ENCODE data around the gene SLC35F5.
"Not testable (repeated sequence)": the region's sequence is repeated elsewhere in the genome, so short reads cannot be mapped to it uniquely, and the experiment has no call there.

Gene SLC35F5

DNA sequence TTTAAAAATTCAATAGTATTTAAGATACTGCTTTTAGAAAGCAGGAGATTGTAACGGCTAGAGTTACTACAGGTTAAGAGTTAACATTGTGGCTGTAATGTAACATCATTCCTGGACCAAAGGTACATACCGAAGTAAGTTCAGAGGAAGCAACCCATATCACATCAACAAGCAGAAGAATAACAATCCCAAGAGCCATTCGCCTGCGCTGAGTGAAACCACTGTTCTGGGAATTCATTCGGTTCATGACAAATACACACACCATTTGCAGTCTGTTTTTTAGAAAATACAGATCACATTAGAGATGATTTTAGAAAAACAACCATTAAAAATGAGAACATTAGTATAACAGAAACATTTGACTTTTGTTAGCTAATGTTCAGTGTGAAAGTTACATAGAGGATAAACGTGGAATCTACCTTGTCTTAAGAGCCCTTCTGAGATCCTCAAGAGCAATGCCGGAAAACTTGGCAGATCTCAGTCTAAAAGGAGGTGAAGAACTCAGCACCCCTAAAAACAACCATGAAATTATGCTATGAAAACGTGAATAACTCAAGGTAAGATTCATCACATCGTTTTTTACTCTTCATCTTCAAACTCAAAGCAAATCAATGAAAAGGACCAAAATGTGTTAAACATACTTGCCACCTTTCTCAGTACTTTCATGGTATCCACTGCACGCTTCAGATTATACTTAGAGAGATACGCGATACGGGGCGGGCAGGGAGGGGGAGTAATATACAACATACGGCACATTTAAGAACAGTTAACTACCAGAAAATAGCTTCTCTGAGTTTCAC, 1.2 kb downstream of the SLC35F5 start:
- no peak for DNase-seq (ENCODE audit: low read depth)

GRCh38 chr2:113754160-113754559, 2.3 kb downstream of the SLC35F5 start:
- no peak for DNase-seq (ENCODE audit: low read depth)

GRCh38 chr2:113750385-113750784, 6.1 kb downstream of the SLC35F5 start:
- no peak for DNase-seq (ENCODE audit: low read depth)

DNA sequence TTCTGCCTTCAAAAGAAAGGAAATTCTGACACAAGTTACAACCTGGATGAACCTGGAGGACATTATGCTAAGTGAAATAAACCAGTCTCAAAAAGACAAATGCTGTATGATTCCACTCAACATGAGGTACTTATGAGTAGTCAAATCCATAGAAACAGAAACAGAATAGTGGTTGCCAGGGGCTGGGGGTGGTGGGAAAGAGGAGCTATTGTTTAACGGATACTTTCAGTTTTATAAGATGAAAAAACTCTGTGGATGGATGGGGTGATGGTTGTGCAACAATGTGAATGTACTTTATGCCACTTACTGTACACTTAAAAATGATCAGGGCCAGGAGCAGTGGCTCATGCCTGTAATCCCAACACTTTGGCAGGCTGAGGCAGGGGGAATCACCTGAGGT, 15.4 kb downstream of the SLC35F5 start:
- peak; percentile 5 for DNase-seq (ENCODE audit: low read depth)

DNA sequence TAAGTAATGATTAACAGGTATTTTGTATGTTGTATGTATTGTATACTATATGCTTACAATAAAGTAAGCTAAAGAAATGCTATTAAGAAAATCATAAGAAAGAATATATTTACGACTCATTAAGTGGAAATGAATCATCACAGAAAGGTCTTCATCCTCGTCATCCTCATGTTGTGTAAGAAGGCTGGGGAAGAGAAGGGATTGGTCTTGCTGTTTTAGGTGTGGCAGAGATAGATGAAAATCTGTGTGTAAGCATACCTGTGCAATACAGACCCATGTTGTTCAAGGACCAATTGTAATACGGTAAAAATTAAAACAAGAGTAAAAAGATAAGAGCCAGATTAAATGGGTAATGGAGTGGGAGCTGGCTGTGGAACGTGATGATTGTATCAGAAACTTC, 16.6 kb downstream of the SLC35F5 start:
- DNase-seq (ENCODE audit: low read depth): peak; percentile 7

DNA sequence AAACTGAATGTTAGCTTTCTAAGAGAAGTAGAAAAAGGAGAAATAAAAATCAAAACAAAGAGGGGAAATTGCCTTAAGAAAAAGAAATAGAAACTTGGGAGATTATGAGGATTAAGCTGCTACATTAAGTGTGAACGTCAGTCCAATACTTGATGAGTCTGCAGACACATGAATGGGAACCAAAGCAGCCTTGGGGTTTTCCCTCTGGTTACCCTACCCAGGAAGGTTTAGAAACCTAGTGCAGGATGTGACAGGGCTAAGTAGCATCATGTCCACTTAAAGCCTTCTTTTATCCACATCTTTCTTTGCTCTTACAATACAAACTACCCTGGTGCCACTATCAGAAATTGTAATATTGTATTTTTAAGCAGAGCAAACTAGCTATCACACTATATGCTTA, 22.3 kb downstream of the SLC35F5 start:
- DNase-seq (ENCODE audit: low read depth): no peak

DNA sequence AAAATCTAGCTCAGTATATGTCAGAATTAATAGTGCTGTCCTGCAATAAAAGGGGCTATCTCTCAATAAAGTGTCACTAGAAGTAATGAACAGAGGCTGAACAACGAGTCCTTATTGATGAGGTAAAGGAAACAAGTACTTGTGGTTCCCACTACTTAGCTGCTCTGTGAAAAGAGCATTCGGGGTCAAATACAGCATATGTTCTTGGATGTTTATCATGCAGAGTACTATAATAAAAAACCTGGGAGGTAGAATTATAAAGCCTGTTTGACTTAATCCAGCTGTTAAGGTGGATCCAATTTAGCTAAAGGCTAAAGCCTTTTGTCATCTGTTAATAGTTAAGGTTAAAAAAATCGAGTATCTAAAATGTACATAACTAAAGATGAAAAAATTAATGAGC, 32.4 kb downstream of the SLC35F5 start:
- no peak for DNase-seq (ENCODE audit: low read depth)

DNA sequence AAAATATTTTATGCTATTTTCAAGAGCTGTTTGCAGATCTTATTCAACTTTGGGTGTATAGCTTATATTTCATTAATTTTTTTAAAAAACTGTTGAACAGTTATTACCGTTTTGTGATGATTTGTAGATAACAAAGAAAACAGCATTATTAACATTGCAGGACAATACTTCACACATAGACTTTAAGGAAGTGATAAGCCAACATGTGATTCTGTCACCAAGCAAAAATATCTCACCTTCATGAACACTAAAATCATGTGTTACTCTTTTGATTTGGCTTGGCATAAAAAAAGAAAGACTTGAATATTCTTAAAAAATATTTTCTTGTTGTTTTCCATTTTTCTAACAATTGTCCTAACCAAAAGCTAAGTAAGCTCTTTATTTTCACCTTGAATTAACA, 33.0 kb downstream of the SLC35F5 start:
- no peak for DNase-seq (ENCODE audit: low read depth)

GRCh38 chr2:113720167-113720566, 36.3 kb downstream of the SLC35F5 start:
- DNase-seq (ENCODE audit: low read depth): peak; percentile 25

- DNase-seq (ENCODE audit: low read depth): peak; percentile 87
Observed at GRCh38 chr2:113716291-113716690, 40.2 kb downstream of the SLC35F5 start.

DNA sequence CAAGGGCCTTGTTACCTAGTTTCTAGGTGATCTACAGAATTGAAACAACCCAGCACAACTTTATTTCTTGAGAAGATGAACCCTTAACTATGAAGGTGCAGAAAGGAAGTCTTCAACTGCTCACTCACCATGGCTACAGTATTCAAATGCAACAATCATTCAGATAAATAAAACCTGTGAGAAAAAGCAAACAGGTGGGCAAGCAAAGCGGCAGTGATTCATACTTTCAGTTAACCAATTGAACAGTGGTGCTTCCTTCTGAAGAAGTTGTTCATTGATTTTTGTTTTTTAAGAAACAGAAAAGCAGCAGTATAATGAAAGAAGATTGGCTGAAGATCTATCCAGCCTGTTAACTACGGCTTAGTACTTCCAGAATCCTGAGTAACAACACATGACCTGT, 43.5 kb downstream of the SLC35F5 start:
- no peak for DNase-seq (ENCODE audit: low read depth)

- no peak for DNase-seq (ENCODE audit: low read depth)
Observed at GRCh38 chr2:113711851-113712250, 44.6 kb downstream of the SLC35F5 start.

DNA sequence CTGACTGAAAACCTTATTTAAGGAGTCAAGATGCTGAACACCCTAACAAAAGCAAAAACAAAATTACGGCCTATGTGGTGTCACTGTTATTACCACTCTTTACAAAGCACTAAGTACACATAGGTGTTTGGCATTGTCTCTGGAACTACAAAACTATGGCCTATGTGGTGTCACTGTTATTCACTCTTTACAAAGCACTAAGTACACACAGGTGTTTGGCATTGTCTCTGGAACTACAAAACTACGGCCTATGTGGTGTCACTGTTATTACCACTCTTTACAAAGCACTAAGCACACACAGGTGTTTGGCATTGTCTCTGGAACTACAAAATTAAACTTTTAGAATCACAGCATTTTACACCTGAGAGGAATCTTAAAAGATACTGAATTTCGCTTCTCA, 47.4 kb downstream of the SLC35F5 start:
- no peak for DNase-seq (ENCODE audit: low read depth)

- DNase-seq (ENCODE audit: low read depth): peak; percentile 77
Observed at GRCh38 chr2:113707106-113707505, 49.3 kb downstream of the SLC35F5 start.

DNA sequence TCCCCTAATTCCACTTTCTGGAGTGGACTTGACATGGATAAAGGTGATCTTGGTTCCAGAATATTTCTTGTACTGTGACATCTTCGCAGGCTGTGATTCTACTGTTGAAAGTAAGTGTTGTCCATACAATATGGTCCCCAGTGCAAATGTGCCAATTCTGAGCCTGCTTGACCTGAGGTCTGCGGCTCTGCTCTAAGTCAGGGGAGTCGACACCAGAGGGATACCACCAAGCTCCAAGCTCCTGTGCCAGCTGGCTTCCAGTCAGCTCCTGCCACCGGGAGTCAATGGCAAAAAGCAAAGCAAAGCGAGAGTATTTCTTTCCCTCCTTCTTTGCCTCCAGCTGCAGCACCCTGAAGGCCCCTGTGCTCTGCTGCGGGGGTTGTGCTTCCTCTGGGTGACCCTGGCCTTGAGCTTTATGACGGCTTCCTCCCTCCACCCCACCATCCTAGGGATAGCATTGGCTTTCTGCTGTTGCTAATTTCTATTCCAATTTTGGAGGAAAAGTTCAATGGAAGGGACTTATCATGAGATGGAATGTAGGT, 50.4 kb downstream of the SLC35F5 start:
- DNase-seq (ENCODE audit: low read depth): no peak

GRCh38 chr2:113704300-113704993, 52.0 kb downstream of the SLC35F5 start:
- not testable (repeated sequence) for DNase-seq (ENCODE audit: low read depth)

DNA sequence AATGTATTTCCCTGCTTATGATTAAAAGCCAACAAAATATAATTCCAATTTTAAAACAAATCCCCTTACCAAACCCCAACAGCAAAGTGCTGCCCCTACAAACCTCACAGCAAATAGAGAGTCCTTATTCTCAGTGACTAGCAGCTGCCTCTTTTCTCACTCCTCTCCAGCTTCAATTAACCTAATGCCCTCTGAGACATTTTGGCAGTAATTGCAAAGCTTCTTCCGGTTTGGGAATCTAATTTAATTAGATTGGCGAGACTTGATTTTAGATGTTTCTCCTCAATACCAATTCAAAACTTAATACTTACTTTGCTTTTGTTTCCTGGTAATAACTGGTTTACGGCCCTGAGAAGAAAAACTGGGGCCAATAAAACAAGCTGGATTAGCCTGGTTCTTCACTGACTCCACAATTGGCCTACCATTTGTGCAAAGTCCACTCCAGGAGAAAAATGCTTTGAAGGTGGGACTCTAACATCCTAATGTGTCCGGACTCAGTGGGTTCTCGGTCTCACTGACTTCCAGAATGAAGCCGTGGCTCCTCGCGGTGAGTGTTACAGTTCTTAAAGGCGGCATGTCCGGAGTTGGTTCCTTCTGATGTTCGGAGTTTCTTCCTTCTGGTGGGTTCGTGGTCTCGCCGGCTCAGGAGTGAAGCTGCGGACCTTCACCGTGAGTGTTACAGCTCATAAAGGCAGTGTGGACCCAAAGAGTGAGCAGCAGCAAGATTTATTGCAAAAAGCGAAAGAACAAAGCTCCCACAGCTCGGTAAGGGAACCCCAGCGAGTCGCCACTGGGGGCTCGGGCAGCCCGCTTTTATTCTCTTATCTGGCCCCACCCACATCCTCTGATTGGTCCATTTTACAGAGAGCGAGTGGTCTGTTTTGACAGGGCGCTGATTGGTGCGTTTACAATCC, 52.8 kb downstream of the SLC35F5 start:
- DNase-seq (ENCODE audit: low read depth): no peak

DNA sequence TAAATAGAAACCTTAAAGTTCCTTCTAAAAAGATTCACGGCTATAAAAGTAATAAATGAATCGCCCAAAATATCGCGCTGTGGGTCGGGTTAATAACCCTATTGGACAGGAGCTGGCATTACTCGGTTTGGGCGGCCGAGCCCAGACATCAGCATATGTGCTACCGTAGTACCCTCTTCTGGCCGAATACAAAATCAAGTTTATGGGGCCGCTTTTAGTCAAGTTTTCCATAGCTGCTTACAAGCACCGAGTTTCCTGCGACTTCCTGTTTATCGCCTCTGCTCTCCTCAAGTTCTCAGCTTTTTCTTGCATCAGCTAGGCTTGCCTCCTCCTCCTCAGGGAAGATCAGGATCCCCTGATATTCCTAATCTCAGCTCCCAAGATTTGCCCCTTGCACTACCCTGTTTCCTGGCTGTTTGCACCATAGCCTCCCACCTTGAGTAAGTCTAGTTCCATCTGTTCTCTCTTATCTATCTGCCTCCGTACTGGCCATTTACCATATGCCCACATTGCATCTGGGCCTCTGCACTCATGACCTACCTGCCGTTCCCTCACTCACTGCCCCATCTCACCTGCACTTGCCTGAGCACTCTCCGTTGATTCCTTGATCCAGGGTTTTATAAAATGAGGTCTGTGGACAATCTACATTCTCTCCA, 56.1 kb downstream of the SLC35F5 start:
- DNase-seq (ENCODE audit: low read depth): peak; percentile 23

DNA sequence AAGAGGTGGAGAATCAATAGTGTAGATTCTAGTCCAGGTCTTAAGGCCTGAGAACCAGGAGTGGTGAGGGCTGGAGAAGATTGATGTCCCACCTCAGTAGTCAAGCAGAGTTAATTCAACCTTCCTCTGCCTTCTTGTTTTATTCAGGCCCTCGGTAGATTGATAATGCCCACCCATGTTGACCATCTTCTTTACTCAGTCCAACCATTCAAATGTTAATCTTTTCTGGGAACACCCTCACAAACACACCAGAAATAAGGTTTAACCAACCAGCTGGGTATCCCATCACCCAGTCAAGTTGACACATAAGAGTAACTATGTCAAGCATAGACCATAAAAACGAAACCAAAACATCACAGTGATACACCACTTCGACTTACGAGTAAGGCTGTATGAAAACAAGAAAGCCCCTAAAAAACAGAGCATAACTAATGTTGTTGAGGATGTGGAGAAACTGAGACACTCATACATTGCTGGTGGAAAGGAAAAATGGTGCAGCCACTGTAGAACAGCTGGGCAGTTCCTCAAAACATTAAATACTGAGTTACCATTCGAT, 57.5 kb downstream of the SLC35F5 start:
- no peak for DNase-seq (ENCODE audit: low read depth)

GRCh38 chr2:113698251-113698650, 58.2 kb downstream of the SLC35F5 start:
- not testable (repeated sequence) for DNase-seq (ENCODE audit: low read depth)

GRCh38 chr2:113697516-113697915, 58.9 kb downstream of the SLC35F5 start:
- no peak for DNase-seq (ENCODE audit: low read depth)
